Stimulated activated CD4-positive, alpha-beta T cell treated with anti-CD3 and anti-CD28 coated beads, TNF-alpha, amount 100 ng/mL, for 1 hour (primary cell): ENCODE data around the gene SLC10A1.
"Not testable (repeated sequence)": the region's sequence is repeated elsewhere in the genome, so short reads cannot be mapped to it uniquely, and the experiment has no call there.

Experiments
- DNase-seq, 3 donors: peaks; one replicate each; pipeline ENCODE4 v3.0.0-alpha.2; 2020; ENCODE audit warnings: low read depth in 3 of 3, low spot score in 1 of 3

Gene SLC10A1

GRCh38 chr14:69772082-69773017, 24.7 kb downstream of the SLC10A1 start:
- no peak for DNase-seq

- DNase-seq: no peak
These were observed 25.9 kb downstream of the SLC10A1 start for GRCh38 chr14:69771136-69771535.

DNA sequence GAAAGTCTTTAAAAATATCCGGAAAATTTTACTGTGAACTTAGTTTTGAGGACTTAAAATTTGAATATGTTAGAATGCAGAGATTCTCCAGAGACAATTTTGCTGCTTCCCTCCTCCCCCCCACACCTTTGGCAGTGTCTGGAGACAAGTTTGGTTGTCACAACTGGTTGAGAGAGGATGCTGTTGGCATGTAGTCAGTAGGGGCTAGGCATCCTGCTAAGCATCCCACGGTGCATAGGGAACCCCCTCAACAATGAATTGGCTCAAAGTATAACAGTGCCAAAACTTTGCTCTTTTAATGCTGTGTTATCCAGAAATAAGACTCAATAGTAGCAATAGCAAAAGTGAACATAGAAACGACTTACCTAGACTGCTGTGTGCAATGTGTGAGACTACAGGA, 26.5 kb downstream of the SLC10A1 start:
- no peak for DNase-seq

DNA sequence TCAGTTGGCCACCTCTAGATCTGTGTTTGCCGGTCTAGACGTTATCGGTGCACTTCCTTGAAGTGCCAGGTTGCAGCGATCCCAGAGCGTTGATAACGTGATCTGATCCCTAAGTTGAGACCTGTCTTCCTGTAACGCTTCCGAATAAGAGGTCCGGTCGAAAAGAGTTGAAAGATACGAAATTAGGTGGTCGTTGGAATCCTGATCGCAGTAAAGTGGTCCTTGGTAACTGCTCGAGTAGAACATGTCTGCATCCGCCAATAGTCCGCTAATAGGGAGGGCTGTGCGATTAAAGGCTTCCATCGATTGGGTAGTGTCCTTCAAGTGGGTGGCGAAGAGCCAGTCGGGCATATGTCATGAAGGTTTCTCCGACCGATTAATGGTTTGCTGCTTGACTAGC, 27.4 kb downstream of the SLC10A1 start:
- no peak for DNase-seq

DNA sequence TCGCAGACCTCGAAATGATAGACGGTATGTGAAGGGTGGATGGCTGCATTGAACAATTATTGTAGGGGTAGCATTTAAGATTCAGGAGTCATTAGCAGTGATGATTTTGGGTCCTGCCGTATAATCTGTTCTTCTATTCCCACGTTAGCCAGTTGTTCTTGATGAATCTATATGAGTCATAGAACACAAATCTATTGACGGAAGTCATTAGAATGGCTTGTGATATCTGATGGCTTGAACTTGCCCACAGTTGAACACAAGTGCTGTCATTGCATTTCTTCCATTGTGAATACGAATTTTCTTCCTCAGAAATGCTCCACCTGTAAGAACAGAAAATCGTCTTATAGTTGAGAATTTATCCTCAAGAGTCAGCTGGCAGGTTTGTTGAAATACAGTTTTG, 28.2 kb downstream of the SLC10A1 start:
- DNase-seq: no peak

- DNase-seq: peak; percentile 64 to 85 (median 78)
These were observed 29.6 kb downstream of the SLC10A1 start for GRCh38 chr14:69767369-69767999.

DNA sequence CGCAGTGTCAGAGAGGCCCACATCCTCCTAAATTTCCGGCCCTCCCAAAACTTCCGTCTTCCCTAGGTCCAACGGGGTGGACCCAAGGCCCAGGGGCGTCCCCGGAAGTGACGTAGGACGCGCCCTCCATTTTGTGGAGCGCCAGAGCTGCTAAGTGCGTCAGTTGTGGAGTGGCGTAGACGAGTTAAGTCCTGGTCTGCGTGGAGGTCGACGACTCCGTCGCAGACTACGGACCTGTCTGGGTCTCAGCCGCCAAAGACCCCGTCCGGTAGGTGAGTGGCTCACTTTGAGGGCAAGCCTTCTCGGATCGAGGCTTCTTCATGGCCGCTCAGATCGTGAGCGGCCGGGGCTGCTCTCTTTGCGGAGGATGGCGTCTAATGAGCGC, 30.1 kb downstream of the SLC10A1 start, which contains the start of gene SRSF5:
SRSF5 (plus strand) TSS at position 159 of the 385 bp plus-strand sequence. CDS start 1,015 bp downstream, outside the sequence.
- DNase-seq: peak; percentile 84 to 89 (median 85)

GRCh38 chr14:69763761-69764510, 33.1 kb downstream of the SLC10A1 start:
- no peak for DNase-seq

DNA sequence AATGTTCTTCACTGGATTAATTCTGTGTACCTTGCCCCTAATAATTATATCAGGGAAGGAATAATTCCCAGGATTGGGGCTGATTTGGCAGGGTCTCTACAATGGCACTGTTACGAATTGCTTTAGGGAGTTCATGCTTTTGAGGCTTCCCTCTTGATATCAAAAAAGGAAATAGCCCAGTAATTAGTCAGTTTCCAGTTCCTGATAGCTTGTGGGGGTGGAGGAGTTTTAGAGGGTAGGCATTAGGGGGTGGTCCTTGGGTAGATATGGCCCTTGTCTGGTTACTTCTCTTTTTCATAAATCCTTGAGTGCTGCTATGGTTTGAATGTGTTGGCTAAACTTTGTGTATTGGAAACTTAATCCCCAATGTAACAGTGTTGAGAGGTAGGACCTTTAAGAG, 36.2 kb downstream of the SLC10A1 start:
- DNase-seq: no peak

DNA sequence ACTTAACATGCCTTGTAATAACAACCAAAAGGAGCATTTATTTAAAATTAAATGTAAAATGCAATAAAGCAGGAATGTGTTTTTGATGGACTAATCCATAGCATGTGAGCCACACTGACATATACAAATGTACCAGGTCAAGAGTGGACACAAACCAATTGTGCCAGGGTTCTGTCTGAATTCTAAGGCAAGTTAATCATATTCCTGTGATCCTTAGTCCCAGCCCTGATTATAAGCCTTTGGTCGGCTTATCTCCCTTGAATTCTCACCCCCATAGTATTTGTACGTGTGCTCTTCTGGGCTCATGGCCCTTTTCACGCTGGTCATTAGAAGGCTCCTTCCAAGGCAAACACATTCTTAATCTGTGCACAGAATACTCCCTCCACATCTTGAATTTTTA, 40.7 kb downstream of the SLC10A1 start:
- no peak for DNase-seq

DNA sequence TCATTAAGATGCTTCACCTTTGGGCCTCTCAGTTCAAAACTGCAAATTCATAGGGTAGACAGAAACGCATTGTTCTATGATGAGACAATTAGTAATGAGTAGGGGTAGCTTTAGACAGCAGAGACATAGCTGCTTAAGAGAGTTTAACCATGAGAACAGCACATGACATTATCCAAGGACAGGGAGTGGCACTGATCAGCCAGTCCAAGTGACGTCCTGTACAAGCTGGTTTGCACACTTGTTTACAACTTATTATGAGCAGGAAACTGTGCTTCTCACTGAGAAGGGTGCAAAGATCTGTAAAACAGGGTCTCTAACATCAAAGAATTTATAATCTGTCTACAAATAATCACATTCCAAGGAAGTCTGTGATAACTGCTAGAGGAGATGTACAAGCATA, 41.3 kb downstream of the SLC10A1 start:
- DNase-seq: no peak

- no peak for DNase-seq
These were observed 41.7 kb downstream of the SLC10A1 start for GRCh38 chr14:69755296-69755695.

DNA sequence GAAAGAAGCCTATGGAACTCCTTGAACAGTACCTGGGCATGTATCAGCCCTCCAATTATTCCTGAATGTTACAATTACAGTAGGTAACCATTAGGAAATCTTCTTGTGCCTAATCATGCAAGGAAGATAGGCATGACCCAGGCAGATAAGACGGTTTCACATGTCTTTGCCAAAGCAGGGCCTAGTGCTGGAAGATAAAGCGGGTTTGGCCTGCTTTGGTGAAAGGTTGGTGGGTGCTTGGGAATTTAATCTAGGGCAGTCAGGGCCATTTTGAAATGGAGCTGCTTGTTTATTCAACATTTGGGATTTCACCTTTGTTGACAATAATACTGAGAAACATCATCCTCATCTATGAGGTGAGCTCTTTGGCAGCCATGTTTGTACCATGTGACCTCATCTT, 42.6 kb downstream of the SLC10A1 start:
- DNase-seq: no peak

GRCh38 chr14:69753860-69754259, 43.2 kb downstream of the SLC10A1 start:
- no peak for DNase-seq

DNA sequence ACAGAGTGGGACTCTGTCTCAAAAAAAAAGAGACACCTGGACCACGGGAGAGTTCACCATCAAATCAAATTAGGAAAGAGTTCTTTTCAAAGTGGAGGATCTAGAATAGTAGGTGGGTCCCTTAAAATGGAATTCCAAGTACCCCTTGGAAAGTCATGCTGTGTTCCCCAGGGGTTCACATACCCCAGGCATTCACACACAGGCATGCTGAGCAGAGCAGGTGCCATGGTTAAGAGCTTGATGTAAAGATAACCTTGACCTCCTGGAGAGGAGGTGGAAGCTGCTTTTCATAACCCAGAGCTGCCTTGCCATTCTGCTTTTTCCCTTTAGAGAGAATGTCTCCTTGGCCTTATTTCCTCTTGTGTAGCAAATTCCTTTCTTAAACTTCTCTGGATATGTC, 44.3 kb downstream of the SLC10A1 start:
- no peak for DNase-seq

DNA sequence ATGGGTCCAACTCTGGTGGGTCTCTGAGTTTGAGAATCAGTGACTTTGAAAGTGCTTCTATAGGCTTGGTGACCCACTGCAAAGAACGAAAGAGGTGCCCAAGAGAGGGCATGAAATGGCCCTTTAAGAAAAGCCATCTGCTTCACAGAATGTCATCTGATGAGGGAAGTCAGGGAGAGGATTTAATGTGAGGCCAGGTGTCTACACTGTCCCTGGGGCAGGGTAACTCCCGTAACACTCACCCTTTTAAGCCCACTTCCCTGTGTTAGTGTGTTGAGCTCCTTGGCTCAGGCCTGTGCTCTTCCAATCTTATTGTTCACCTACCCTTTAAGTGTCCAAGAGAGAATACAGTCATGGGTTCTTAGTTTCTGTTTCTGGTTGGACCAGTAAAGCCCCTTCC, 46.5 kb downstream of the SLC10A1 start:
- DNase-seq: no peak

DNA sequence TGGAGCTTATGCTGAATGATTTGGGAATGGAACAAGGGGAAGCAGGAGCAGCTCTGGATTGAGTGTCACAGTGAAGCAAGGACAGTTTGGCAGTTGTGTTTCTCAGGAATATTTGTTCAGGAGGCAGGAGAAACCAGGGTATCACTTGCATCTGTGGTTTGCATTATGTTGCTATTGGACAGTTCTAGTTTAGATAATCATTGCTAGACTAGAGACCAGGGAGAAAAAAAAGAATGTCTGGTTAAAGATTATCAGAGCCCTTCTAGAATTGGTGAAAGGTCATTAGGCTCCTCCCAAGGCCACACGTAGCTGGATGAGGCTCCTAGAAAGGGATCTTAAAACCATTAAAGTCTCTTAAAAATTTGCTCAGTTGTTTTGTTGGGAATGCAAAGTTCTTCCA, 47.1 kb downstream of the SLC10A1 start:
- DNase-seq: no peak

DNA sequence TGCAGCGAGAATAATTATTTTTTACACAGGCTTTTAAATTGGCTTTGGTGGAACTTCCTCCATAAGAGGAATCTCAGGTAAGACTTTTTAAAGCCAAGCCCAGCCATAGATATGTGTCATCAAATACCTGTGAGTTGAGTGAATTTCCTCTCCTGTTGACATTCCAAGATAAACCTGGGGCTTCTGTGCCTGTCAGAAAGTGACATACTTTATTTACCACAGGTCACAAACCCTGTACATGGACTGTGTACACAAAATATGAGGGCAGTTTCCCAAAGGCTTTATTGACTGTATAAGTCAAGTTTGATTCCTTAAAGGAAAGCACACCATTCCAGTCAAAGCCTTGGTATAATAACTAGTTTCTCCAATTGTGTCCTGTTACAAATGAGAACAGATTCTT, 56.0 kb downstream of the SLC10A1 start:
- no peak for DNase-seq

GRCh38 chr14:69736405-69736804, 60.6 kb downstream of the SLC10A1 start:
- DNase-seq: not testable (repeated sequence)

GRCh38 chr14:69731919-69732598, 65.0 kb downstream of the SLC10A1 start:
- DNase-seq: not testable (repeated sequence)

DNA sequence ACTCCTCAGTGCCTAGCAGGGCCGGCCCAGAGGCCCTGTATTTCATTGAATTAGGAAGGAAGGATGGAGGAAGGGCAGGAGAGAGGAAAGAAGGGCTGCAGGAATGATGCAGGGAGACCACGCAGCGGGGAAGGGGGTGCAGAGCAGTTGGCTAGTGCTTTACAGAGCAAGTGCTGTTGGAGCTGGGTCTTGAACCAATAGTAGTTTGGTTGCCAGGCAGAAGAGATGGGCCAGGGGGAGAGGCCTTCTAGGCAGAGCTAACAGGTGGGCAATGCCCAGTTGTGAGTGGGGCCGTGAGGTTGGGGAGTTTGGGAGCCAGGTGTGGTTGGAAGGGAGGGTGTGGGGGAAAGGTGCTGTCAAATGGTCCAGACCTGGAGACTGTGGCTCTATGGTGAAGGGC, 69.2 kb downstream of the SLC10A1 start:
- DNase-seq: no peak
